WTC11 (cell line): ENCODE results near the gene CH25H. TPM values are rescaled to one million over a fixed set of nuclear protein-coding genes. Genes with fewer than 3 reads are reported as not detected.

Experiments
- ATAC-seq: fragments of 200-7000 bp; cut with Tn5 transposase; 2 replicates; pipeline ENCODE4 v1.10.0; 2021; ENCODE audit warnings: mild to moderate bottlenecking, moderate library complexity
- CTCF ChIA-PET: fragments of 300-600 bp; sonication (Branson Sonifier 250); formaldehyde crosslinking; loops from one replicate; lab custom pipeline; 2021; ENCODE audit warnings: antibody characterized with exemption; lab: Charles Lee
- POLR2A ChIA-PET: fragments of 350-600 bp; sonication (Branson Sonifier 250); formaldehyde crosslinking; loops from one replicate; lab custom pipeline; 2021; ENCODE audit warnings: antibody characterized with exemption; lab: Charles Lee
- DNase-seq: peaks from one replicate; pipeline ENCODE4 v3.0.0; 2021; ENCODE audit warnings: low spot score
- H3K27ac Mint-ChIP-seq: 2 replicates; pipeline ENCODE4 v1.8.0; 2021; ENCODE audit warnings: mixed read lengths
- H3K27me3 Mint-ChIP-seq: 2 replicates; pipeline ENCODE4 v1.8.0; 2021; ENCODE audit warnings: low read depth, mild to moderate bottlenecking, moderate library complexity, mixed read lengths
- H3K36me3 Mint-ChIP-seq: 2 replicates; pipeline ENCODE4 v1.8.0; 2021; ENCODE audit warnings: mixed read lengths
- H3K4me1 Mint-ChIP-seq: 2 replicates; pipeline ENCODE4 v1.8.0; 2022; ENCODE audit warnings: mixed read lengths
- H3K4me3 Mint-ChIP-seq: 2 replicates; pipeline ENCODE4 v1.8.0; 2021; ENCODE audit warnings: mild to moderate bottlenecking, moderate library complexity, mixed read lengths
- H3K9me3 Mint-ChIP-seq: 2 replicates; pipeline ENCODE4 v1.8.0; 2021; ENCODE audit warnings: mixed read lengths
- ATF1 ChIP-seq: sonication (generic); formaldehyde crosslinking; IDR thresholded peaks from 2 replicates; pipeline ENCODE4 v1.8.1; 2023; ENCODE audit warnings: mild to moderate bottlenecking, moderate library complexity, missing genetic modification reagents
- CREM ChIP-seq: sonication (generic); formaldehyde crosslinking; IDR thresholded peaks from 2 replicates; pipeline ENCODE4 v1.8.1; 2022; ENCODE audit warnings: mild to moderate bottlenecking, missing genetic modification reagents, moderate library complexity
- EMX1 ChIP-seq: fragments of 250-450 bp; sonication (Bioruptor Pico); IDR thresholded peaks from 2 replicates; pipeline ENCODE4 v1.8.0; 2021; ENCODE audit warnings: mild to moderate bottlenecking
- FOXP4 ChIP-seq: sonication (generic); formaldehyde crosslinking; IDR thresholded peaks from 2 replicates; pipeline ENCODE4 v1.8.0; 2022; ENCODE audit warnings: mild to moderate bottlenecking, missing genetic modification reagents
- GABPB1 ChIP-seq: sonication (generic); formaldehyde crosslinking; IDR thresholded peaks from 2 replicates; pipeline ENCODE4 v1.8.1; 2023; ENCODE audit warnings: mild to moderate bottlenecking, missing genetic modification reagents
- KAT7 ChIP-seq: sonication (generic); formaldehyde crosslinking; IDR thresholded peaks from 2 replicates; pipeline ENCODE4 v1.8.1; 2023; ENCODE audit warnings: missing genetic modification reagents, mild to moderate bottlenecking, borderline replicate concordance
- NFATC4 ChIP-seq: fragments of 250-450 bp; sonication (Bioruptor Pico); IDR thresholded peaks from 2 replicates; pipeline ENCODE4 v1.9.0; 2021; ENCODE audit warnings: mild to moderate bottlenecking
- NR1H2 ChIP-seq: sonication (generic); formaldehyde crosslinking; IDR thresholded peaks from 2 replicates; pipeline ENCODE4 v1.9.0; 2021; ENCODE audit warnings: mild to moderate bottlenecking, moderate library complexity, missing genetic modification reagents
- NR3C1 ChIP-seq: sonication (generic); formaldehyde crosslinking; conservative IDR thresholded peaks from 2 replicates; pipeline ENCODE4 v1.8.1; 2023; ENCODE audit warnings: low read depth, mild to moderate bottlenecking, missing genetic modification reagents
- OVOL2 ChIP-seq: fragments of 250-450 bp; sonication (Bioruptor Pico); IDR thresholded peaks from 2 replicates; pipeline ENCODE4 v1.9.0; 2021; ENCODE audit warnings: mild to moderate bottlenecking, borderline replicate concordance
- PRRX2 ChIP-seq: fragments of 250-450 bp; sonication (Bioruptor Pico); IDR thresholded peaks from 2 replicates; pipeline ENCODE4 v1.8.0; 2021; ENCODE audit warnings: mild to moderate bottlenecking
- RELA ChIP-seq: sonication (generic); formaldehyde crosslinking; IDR thresholded peaks from 2 replicates; pipeline ENCODE4 v1.8.1; 2022; ENCODE audit warnings: missing genetic modification reagents, mild to moderate bottlenecking, borderline replicate concordance
- SMAD4 ChIP-seq: sonication (generic); formaldehyde crosslinking; IDR thresholded peaks from 2 replicates; pipeline ENCODE4 v1.8.0; 2022; ENCODE audit warnings: mild to moderate bottlenecking, missing genetic modification reagents
- TP53 ChIP-seq: sonication (generic); formaldehyde crosslinking; IDR thresholded peaks from 2 replicates; pipeline ENCODE4 v1.8.1; 2023; ENCODE audit warnings: mild to moderate bottlenecking, missing genetic modification reagents
- ZNF121 ChIP-seq: sonication (generic); formaldehyde crosslinking; IDR thresholded peaks from 2 replicates; pipeline ENCODE4 v1.8.0; 2023; ENCODE audit warnings: missing genetic modification reagents
- ZNF281 ChIP-seq: sonication (generic); formaldehyde crosslinking; IDR thresholded peaks from 2 replicates; pipeline ENCODE4 v1.8.0; 2023; ENCODE audit warnings: mild to moderate bottlenecking, missing genetic modification reagents
- ZNF317 ChIP-seq: sonication (generic); formaldehyde crosslinking; IDR thresholded peaks from 2 replicates; pipeline ENCODE4 v1.8.1; 2023; ENCODE audit warnings: low read depth, mild to moderate bottlenecking, moderate library complexity, missing genetic modification reagents, borderline replicate concordance
- ZNF416 ChIP-seq: fragments of 250-450 bp; sonication (Bioruptor Pico); IDR thresholded peaks from 2 replicates; pipeline ENCODE4 v1.9.0; 2021; ENCODE audit warnings: mild to moderate bottlenecking, inconsistent platforms
- ZSCAN18 ChIP-seq: fragments of 250-450 bp; sonication (Bioruptor Pico); IDR thresholded peaks from 2 replicates; pipeline ENCODE4 v2.1.2; 2022; ENCODE audit warnings: mild to moderate bottlenecking, moderate library complexity
- total RNA-seq: library from RNA; stranded (reverse); gene quantifications from 3 replicates; pipeline ENCODE4 v1.2.3, GENCODE V29; 2021
- TF ChIP-seq, protein P1 (sequence below): fragments of 250-450 bp; sonication (Bioruptor Pico); conservative IDR thresholded peaks from 2 replicates; pipeline ENCODE4 v1.9.0; 2021; ENCODE audit warnings: mild to moderate bottlenecking
- TF ChIP-seq, protein P2 (sequence below): sonication (generic); formaldehyde crosslinking; IDR thresholded peaks from 2 replicates; pipeline ENCODE4 v1.8.1; 2022; ENCODE audit warnings: low read depth, missing genetic modification reagents, borderline replicate concordance
- TF ChIP-seq, protein P3 (sequence below): fragments of 250-450 bp; sonication (Bioruptor Pico); IDR thresholded peaks from 2 replicates; pipeline ENCODE4 v1.9.0; 2021; ENCODE audit warnings: moderate library complexity, mild to moderate bottlenecking, inconsistent platforms, borderline replicate concordance
- TF ChIP-seq, protein P4 (sequence below): sonication (generic); formaldehyde crosslinking; IDR thresholded peaks from 2 replicates; pipeline ENCODE4 v1.8.0; 2022; ENCODE audit warnings: mild to moderate bottlenecking, missing genetic modification reagents

CH25H gene
- total RNA-seq, 1 experiment from 2014 or later = not detected

- ChIA-PET CTCF (interaction anchor here (0.6 kb wide), 1 partner anchor 687 kb away, joined by 5 read pairs; no protein-coding TSS in a partner anchor), POLR2A (no interaction called here)
- H3K4me3 Mint-ChIP-seq = no peak overlapping the region
- TF ChIP-seq RELA (CRISPR knock-in tag) (no peak), TP53 (CRISPR knock-in tag) (no peak), PRRX2 (CRISPR knock-in tag) (no peak), SMAD4 (CRISPR knock-in tag) (no peak), EMX1 (CRISPR knock-in tag) (no peak), ZNF121 (CRISPR knock-in tag) (no peak), KAT7 (CRISPR knock-in tag) (no peak), ZNF317 (CRISPR knock-in tag) (no peak), CREM (CRISPR knock-in tag) (no peak), ZSCAN18 (CRISPR knock-in tag) (no peak)
- DNase-seq = no peak
- no peak overlapping the region for H3K27ac Mint-ChIP-seq
- no peak for ATAC-seq
- no peaks in the 10 kb centered on the region for H3K9me3 Mint-ChIP-seq
- H3K4me1 Mint-ChIP-seq = peaks cover 16% of the 10 kb centered on the region
- no peaks in the 10 kb centered on the region for H3K27me3 Mint-ChIP-seq
- no peaks in the 10 kb centered on the region for H3K36me3 Mint-ChIP-seq
These were observed 5.1 kb downstream of the CH25H start for GRCh38 chr10:89202033-89202425.

- DNase-seq (no peak), ATAC-seq (no peak)
- H3K4me1 Mint-ChIP-seq = peaks cover 11% of the 10 kb centered on the region
- no peaks in the 10 kb centered on the region for H3K9me3 Mint-ChIP-seq
- CTCF ChIA-PET = interaction anchor here (0.6 kb wide), 1 partner anchor 687 kb away, joined by 5 read pairs; no protein-coding TSS in a partner anchor
- POLR2A ChIA-PET = no interaction called here
- no peak overlapping the region for H3K4me3 Mint-ChIP-seq
- H3K36me3 Mint-ChIP-seq = no peaks in the 10 kb centered on the region
- no peaks in the 10 kb centered on the region for H3K27me3 Mint-ChIP-seq
- no peak overlapping the region for H3K27ac Mint-ChIP-seq
- TF ChIP-seq, protein P1, sequence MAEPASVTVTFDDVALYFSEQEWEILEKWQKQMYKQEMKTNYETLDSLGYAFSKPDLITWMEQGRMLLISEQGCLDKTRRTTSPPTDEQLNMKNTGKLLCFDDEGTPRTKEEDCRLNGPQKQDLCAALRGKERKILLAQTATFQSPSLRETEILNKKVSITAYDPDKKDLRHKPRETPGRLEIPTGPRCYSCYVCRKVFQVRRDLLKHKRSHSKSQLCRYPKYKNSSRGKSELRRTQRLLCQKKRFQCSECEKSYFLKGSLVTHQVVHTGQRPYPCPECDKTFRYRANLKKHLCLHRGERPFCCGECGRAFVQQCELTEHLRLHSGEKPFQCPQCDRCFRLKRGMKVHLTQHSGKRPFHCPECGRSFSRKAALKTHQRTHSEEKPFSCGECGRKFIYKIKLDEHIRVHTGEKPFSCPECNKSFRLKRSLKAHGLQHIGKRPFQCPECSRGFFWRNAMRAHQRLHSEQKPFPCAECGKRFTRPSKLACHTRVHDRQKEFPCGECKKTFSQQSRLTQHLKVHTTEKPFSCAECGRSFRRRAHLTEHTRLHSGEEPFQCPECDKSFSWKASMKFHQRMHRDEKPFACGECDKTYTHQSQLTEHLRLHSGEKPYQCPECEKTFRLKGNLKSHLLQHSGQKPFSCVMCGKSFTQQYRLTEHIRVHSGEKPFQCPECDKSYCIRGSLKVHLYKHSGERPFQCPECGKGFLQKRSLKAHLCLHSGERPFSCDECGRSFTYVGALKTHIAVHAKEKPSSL = no peak
- TF ChIP-seq, protein P2, sequence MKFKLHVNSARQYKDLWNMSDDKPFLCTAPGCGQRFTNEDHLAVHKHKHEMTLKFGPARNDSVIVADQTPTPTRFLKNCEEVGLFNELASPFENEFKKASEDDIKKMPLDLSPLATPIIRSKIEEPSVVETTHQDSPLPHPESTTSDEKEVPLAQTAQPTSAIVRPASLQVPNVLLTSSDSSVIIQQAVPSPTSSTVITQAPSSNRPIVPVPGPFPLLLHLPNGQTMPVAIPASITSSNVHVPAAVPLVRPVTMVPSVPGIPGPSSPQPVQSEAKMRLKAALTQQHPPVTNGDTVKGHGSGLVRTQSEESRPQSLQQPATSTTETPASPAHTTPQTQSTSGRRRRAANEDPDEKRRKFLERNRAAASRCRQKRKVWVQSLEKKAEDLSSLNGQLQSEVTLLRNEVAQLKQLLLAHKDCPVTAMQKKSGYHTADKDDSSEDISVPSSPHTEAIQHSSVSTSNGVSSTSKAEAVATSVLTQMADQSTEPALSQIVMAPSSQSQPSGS (CRISPR knock-in tag) = no peak
- TF ChIP-seq ATF1 (no peak), GABPB1 (CRISPR knock-in tag) (no peak), ZNF281 (CRISPR knock-in tag) (no peak), FOXP4 (CRISPR knock-in tag) (no peak), NFATC4 (CRISPR knock-in tag) (no peak), NR3C1 (no peak), ZNF416 (no peak), EMX1 (CRISPR knock-in tag) (no peak), NR1H2 (CRISPR knock-in tag) (no peak), OVOL2 (no peak)
- TF ChIP-seq, protein P3, sequence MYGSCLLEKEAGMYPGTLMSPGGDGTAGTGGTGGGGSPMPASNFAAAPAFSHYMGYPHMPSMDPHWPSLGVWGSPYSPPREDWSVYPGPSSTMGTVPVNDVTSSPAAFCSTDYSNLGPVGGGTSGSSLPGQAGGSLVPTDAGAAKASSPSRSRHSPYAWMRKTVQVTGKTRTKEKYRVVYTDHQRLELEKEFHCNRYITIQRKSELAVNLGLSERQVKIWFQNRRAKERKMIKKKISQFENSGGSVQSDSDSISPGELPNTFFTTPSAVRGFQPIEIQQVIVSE (CRISPR knock-in tag) = no peak
- TF ChIP-seq, protein P4, sequence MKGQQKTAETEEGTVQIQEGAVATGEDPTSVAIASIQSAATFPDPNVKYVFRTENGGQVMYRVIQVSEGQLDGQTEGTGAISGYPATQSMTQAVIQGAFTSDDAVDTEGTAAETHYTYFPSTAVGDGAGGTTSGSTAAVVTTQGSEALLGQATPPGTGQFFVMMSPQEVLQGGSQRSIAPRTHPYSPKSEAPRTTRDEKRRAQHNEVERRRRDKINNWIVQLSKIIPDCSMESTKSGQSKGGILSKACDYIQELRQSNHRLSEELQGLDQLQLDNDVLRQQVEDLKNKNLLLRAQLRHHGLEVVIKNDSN = no peak
These were observed 5.6 kb downstream of the CH25H start for GRCh38 chr10:89201345-89202032.
